Gastroesophageal sphincter (tissue), 4 donors: ENCODE measurements around the gene KCTD15. TPM values are rescaled to one million over a fixed set of nuclear protein-coding genes. Genes with fewer than 3 reads are reported as not detected.

Source experiments
- ATAC-seq: fragments of 150-250 bp; one replicate; pipeline ENCODE4 v1.9.1; 2016; ENCODE audit warnings: mild to moderate bottlenecking, moderate library complexity
- H3K27ac ChIP-seq, 4 donors: fragments of 200-600 bp; sonication (generic) in 3 of 4; 1 replicate in 3 of 4; 2 replicates in 1 of 4; pipeline ENCODE4 v1.5.1; 2016 to 2019
- H3K27me3 ChIP-seq: fragments of 200-600 bp; sonication (generic); one replicate; pipeline ENCODE4 v1.5.1; 2019
- H3K36me3 ChIP-seq, 2 donors: fragments of 200-600 bp; sonication (generic); one replicate each; pipeline ENCODE4 v1.5.1; 2019; ENCODE audit warnings: control low read depth in 1 of 2
- H3K4me1 ChIP-seq, 3 donors: fragments of 200-600 bp; sonication (generic); 1 replicate in 2 of 3; 2 replicates in 1 of 3; pipeline ENCODE4 v1.5.1; 2016 to 2019; ENCODE audit warnings: control low read depth in 2 of 3
- H3K4me3 ChIP-seq, 2 donors: fragments of 200-600 bp; sonication (generic); one replicate each; pipeline ENCODE4 v1.5.1; 2019; ENCODE audit warnings: mild to moderate bottlenecking in 1 of 2, moderate library complexity in 1 of 2
- H3K9me3 ChIP-seq, 3 donors: fragments of 200-600 bp; sonication (generic); one replicate each; pipeline ENCODE4 v1.5.1; 2017 to 2019; ENCODE audit warnings: control low read depth in 2 of 3
- EP300 ChIP-seq: sonication (generic); formaldehyde crosslinking; IDR thresholded peaks from one replicate; pipeline ENCODE4 v1.6.1; 2017; ENCODE audit warnings: antibody characterized with exemption, mild to moderate bottlenecking
- POLR2A ChIP-seq, 2 donors: fragments of 450-650 bp; IDR thresholded peaks; one replicate each; pipeline ENCODE4 v1.6.1; 2017; ENCODE audit warnings: antibody characterized with exemption in 2 of 2, mild to moderate bottlenecking in 2 of 2, moderate library complexity in 1 of 2
- POLR2AphosphoS5 ChIP-seq: sonication (generic); formaldehyde crosslinking; IDR thresholded peaks from one replicate; pipeline ENCODE4 v1.6.1; 2017; ENCODE audit warnings: antibody characterized with exemption
- WGBS, 2 donors: methylation state at CpG; one replicate each; pipeline ENCODE4 v1.1.5; 2018; ENCODE audit warnings: low coverage in 1 of 2; 5-methylcytosine and 5-hydroxymethylcytosine counted together
- total RNA-seq, 4 donors: library from RNA; depleted of rRNA; stranded (reverse); fragments of >200 nt; gene quantifications; one replicate each; pipeline ENCODE4 v1.1.0, GENCODE V29; 2016
- TF ChIP-seq, protein P1 (sequence below), 4 experiments: fragments of 200-600 bp in 2 of 4; fragments of 450-650 bp in 2 of 4; sonication (generic) in 1 of 4; IDR thresholded peaks; one replicate each; pipeline ENCODE4 v1.5.1; 2017 to 2019; ENCODE audit warnings: antibody characterized with exemption in 4 of 4, mild to moderate bottlenecking in 2 of 4, moderate library complexity in 2 of 4

Gene KCTD15
- total RNA-seq, 4 donors from 2014 or later, result 62.3 to 148 (median 84.3) TPM

DNA sequence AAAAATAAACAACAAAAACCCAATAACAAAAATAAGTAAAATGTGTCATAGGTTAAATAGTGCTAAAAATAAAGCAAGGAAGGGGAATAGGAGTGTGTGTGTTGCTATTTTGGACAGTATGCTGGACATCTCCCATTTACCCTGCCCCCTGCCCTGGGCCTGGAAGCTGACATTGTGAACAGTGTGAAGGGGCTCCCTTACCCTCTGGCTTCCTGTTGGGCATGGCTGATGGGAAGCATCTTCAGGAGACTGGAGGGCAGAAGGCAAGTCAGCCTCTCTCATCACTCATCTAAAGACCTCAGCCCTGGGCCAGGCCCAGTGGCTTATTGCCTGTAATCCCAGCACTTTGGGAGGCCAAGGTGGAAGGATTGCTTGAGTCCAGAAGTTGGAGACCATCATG, 26.7 kb downstream of the KCTD15 start:
- Histone ChIP-seq H3K9me3 (no peaks in the 10 kb centered on the region), H3K27me3 (no peaks in the 10 kb centered on the region), H3K36me3 (no peaks in the 10 kb centered on the region), H3K4me3 (no peak overlapping the region), H3K4me1 (peaks cover 0 to 22% (median 9%) of the 10 kb centered on the region in 3 donors), H3K27ac (no peak overlapping the region)
- no peak for ATAC-seq
- no peak for TF ChIP-seq POLR2A (IDR thresholded peaks at IDR 0.05)

GRCh38 chr19:33825556-33825955, 28.9 kb downstream of the KCTD15 start:
- Histone ChIP-seq H3K9me3 (no peaks in the 10 kb centered on the region), H3K4me1 (peaks cover 0 to 6% (median 2%) of the 10 kb centered on the region in 3 donors), H3K36me3 (no peaks in the 10 kb centered on the region), H3K27me3 (no peaks in the 10 kb centered on the region), H3K4me3 (no peak overlapping the region), H3K27ac (no peak overlapping the region)
- no peak for TF ChIP-seq EP300
- no peak for TF ChIP-seq POLR2AphosphoS5
- TF ChIP-seq, protein P1, sequence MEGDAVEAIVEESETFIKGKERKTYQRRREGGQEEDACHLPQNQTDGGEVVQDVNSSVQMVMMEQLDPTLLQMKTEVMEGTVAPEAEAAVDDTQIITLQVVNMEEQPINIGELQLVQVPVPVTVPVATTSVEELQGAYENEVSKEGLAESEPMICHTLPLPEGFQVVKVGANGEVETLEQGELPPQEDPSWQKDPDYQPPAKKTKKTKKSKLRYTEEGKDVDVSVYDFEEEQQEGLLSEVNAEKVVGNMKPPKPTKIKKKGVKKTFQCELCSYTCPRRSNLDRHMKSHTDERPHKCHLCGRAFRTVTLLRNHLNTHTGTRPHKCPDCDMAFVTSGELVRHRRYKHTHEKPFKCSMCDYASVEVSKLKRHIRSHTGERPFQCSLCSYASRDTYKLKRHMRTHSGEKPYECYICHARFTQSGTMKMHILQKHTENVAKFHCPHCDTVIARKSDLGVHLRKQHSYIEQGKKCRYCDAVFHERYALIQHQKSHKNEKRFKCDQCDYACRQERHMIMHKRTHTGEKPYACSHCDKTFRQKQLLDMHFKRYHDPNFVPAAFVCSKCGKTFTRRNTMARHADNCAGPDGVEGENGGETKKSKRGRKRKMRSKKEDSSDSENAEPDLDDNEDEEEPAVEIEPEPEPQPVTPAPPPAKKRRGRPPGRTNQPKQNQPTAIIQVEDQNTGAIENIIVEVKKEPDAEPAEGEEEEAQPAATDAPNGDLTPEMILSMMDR (IDR thresholded peaks at IDR 0.05), result no peak
- TF ChIP-seq POLR2A (IDR thresholded peaks at IDR 0.05), result no peak
- no peak for ATAC-seq
- 88 to 95% methylated on average over 5 to 6 of the region's 6 CpGs for WGBS, 2 donors

GRCh38 chr19:33826521-33826920, 29.9 kb downstream of the KCTD15 start:
- H3K9me3 ChIP-seq, result no peaks in the 10 kb centered on the region
- no peaks in the 10 kb centered on the region for H3K36me3 ChIP-seq
- no peak overlapping the region for H3K4me3 ChIP-seq
- no peak overlapping the region for H3K27ac ChIP-seq
- no peaks in the 10 kb centered on the region for H3K27me3 ChIP-seq
- no peak for ATAC-seq
- no peak for TF ChIP-seq EP300
- no peak for TF ChIP-seq POLR2AphosphoS5
- no peak for TF ChIP-seq POLR2A (IDR thresholded peaks at IDR 0.05)
- TF ChIP-seq, protein P1 (IDR thresholded peaks at IDR 0.05), result no peak
- H3K4me1 ChIP-seq, result no peaks in the 10 kb centered on the region
- 73 to 76% methylated on average over 4 to 7 of the region's 7 CpGs for WGBS, 2 donors

GRCh38 chr19:33828266-33829075, 31.8 kb downstream of the KCTD15 start:
- no peak overlapping the region for H3K27ac ChIP-seq
- TF ChIP-seq POLR2A (IDR thresholded peaks at IDR 0.05), result no peak
- TF ChIP-seq, protein P1 (IDR thresholded peaks at IDR 0.05), result no peak
- no peak for TF ChIP-seq EP300
- no peak for TF ChIP-seq POLR2AphosphoS5
- peaks cover 9% of the 10 kb centered on the region for H3K27me3 ChIP-seq
- H3K4me3 ChIP-seq, result no peak overlapping the region
- no peaks in the 10 kb centered on the region for H3K4me1 ChIP-seq
- H3K36me3 ChIP-seq, result no peaks in the 10 kb centered on the region
- no peak for ATAC-seq
- H3K9me3 ChIP-seq, result no peaks in the 10 kb centered on the region
- 72 to 79% methylated on average over 3 to 12 of the region's 13 CpGs for WGBS, 2 donors

DNA sequence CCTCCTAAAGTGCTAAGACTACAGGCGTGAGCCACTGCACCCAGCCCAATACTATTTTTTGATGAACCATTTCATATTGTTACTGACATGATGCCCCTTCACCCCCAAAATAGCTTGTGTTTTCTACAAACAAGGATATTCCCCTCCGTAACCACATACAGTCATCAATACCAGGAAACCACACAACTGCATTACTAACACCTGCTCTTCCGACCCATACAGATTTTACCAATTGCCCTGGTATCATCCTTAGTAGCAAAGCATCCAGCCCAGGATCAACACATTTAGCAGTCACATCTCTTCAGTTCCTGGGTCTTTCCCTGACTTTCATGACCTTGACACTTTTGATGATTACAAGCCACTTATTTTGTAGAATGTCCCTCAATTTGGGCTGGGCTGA, 33.6 kb downstream of the KCTD15 start:
- peaks cover 9% of the 10 kb centered on the region for H3K27me3 ChIP-seq
- WGBS, 2 donors, result 90 to 96% methylated on average over 3 of the region's 3 CpGs

More for the DNA sequence above, 33.6 kb downstream of the KCTD15 start:
- H3K4me1 ChIP-seq, result no peaks in the 10 kb centered on the region
- H3K9me3 ChIP-seq, result no peaks in the 10 kb centered on the region
- TF ChIP-seq POLR2AphosphoS5, result no peak
- TF ChIP-seq POLR2A (IDR thresholded peaks at IDR 0.05), result no peak
- TF ChIP-seq EP300, result no peak
- TF ChIP-seq, protein P1 (IDR thresholded peaks at IDR 0.05), result no peak
- H3K4me3 ChIP-seq, result no peak overlapping the region
- no peaks in the 10 kb centered on the region for H3K36me3 ChIP-seq
- H3K27ac ChIP-seq, result no peak overlapping the region
- ATAC-seq, result no peak
